Epithelial cell of alveolus of lung (primary cell): ENCODE data around the gene DNAJA3. TPM values are rescaled to one million over a fixed set of nuclear protein-coding genes. Genes with fewer than 3 reads are reported as not detected.

ENCODE experiments used
- total RNA-seq: library from RNA; depleted of rRNA; stranded (reverse); fragments of >200 nt; gene quantifications from 2 replicates; pipeline ENCODE4 v1.2.1, GENCODE V29; 2015

DNAJA3 gene
- 33.7 and 50.0 TPM in 2 replicates for total RNA-seq

DNA sequence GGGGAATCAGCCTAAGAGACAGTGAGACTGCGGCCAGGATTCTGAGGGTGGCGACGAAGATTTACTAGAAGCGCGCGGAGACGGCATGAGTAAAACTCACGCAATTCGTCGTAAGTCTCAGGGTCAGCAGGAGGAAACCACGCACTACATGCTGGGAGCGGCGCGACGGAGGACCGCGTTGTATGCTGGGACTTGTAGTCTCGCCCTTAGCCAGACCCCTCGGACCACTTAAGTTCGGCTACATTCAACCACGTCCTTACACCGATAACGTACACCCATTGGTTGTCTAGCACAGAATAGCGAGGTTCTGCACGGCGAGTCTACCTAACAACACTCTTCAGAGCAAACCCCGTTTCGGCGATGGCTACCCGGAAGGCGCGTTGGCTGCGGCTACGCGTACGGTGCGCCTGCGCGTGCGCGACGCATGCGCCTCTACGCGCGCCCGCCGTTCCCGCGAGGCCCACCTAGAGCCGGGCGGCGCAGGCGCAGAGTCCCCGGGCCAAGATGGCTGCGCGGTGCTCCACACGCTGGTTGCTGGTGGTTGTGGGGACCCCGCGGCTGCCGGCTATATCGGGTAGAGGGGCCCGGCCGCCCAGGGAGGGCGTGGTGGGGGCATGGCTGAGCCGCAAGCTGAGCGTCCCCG, at the start of gene DNAJA3:
Gene DNAJA3 (plus strand): TSS at position 491 of the 643 bp plus-strand sequence. CDS start 14 bp downstream, at position 505.

GRCh38 chr16:4416200-4417032, 9.3 kb upstream of the DNAJA3 start, which contains the start of gene CORO7:
TSS of gene CORO7 (minus strand) at chr16:4416596. CDS start at chr16:4416518, 78 bp downstream.

GRCh38 chr16:4474192-4474961, 48.7 kb downstream of the DNAJA3 start, which contains the start of gene NMRAL1:
TSS of gene NMRAL1 (minus strand) at chr16:4474625. CDS start at chr16:4474132, 493 bp downstream.

GRCh38 chr16:4475880-4476788, 50.5 kb downstream of the DNAJA3 start, which contains the start of gene HMOX2:
TSS of gene HMOX2 (plus strand) at chr16:4476398. CDS start at chr16:4505525, 29,127 bp downstream.

Other genes with a start within 250 kb of the DNAJA3 start
- gene SRL, start 183.8 kb upstream of the DNAJA3 start, total RNA-seq: 1.0 TPM in 1 of 2 replicates, not detected in the other
- gene TFAP4, start 152.8 kb upstream of the DNAJA3 start, total RNA-seq: 9.1 and 14.5 TPM in 2 replicates
- gene GLIS2, start 109.8 kb upstream of the DNAJA3 start, total RNA-seq: 5.7 and 8.8 TPM in 2 replicates
- gene PAM16, start 74.5 kb upstream of the DNAJA3 start, total RNA-seq: 40.1 and 50.4 TPM in 2 replicates
- gene VASN, start 54.0 kb upstream of the DNAJA3 start, total RNA-seq: 94.0 and 148 TPM in 2 replicates
- 9.7 and 14.0 TPM in 2 replicates for gene CORO7, start 9.3 kb upstream of the DNAJA3 start, total RNA-seq
- gene NMRAL1, start 48.8 kb downstream of the DNAJA3 start, total RNA-seq: 57.8 and 86.4 TPM in 2 replicates
- 40.2 and 56.9 TPM in 2 replicates for gene HMOX2, start 50.5 kb downstream of the DNAJA3 start, total RNA-seq
- gene CDIP1, start 112.9 kb downstream of the DNAJA3 start, total RNA-seq: 18.0 and 22.2 TPM in 2 replicates
- not detected in 2 replicates for gene C16orf96, start 130.5 kb downstream of the DNAJA3 start, total RNA-seq
- 12.5 and 14.0 TPM in 2 replicates for gene UBALD1, start 189.0 kb downstream of the DNAJA3 start, total RNA-seq
- gene MGRN1, start 199.0 kb downstream of the DNAJA3 start, total RNA-seq: 39.0 and 55.3 TPM in 2 replicates